IMR-90 (cell line): ENCODE results near the gene SPI1. TPM values are rescaled to one million over a fixed set of nuclear protein-coding genes. Genes with fewer than 3 reads are reported as not detected.

Experiments used
- ATAC-seq: fragments of 200-7000 bp; cut with Tn5 transposase; 2 replicates; pipeline ENCODE4 v1.9.1; 2020; ENCODE audit warnings: low read depth, mild to moderate bottlenecking, moderate library complexity
- BruUV-seq: library from RNA; stranded (reverse); fragments of 400-500 nt; replicated peaks from 2 replicates; lab custom pipeline; 2021; lab: Mats Ljungman, UMichigan
- CTCF ChIA-PET: fragments of 300-600 bp; formaldehyde crosslinking; extraction: SDS; loops from one replicate; lab custom pipeline; 2021; ENCODE audit warnings: antibody characterized with exemption; lab: Yijun Ruan, JAX
- POLR2A ChIA-PET: fragments of 300-600 bp; sonication (Branson Sonifier 250); formaldehyde crosslinking; loops from one replicate; lab custom pipeline; 2022; ENCODE audit warnings: antibody characterized with exemption; ENCODE audit not compliant: unreplicated experiment; lab: Charles Lee
- DNase-seq: peaks from one replicate; pipeline ENCODE4 v3.0.0; 2013
- H2AFZ ChIP-seq: replicated peaks from 2 replicates; pipeline ENCODE3; 2013; ENCODE audit warnings: low read length, mild to moderate bottlenecking; ENCODE audit not compliant: poor library complexity
- H2AK5ac ChIP-seq: 2 replicates; pipeline ENCODE4 v1.6.1; 2013; ENCODE audit warnings: low read depth, low read length, inconsistent platforms
- H2AK9ac ChIP-seq: replicated peaks from 2 replicates; pipeline ENCODE3; 2013; ENCODE audit warnings: mild to moderate bottlenecking, low read depth, low read length, moderate library complexity; ENCODE audit not compliant: poor library complexity
- H2BK120ac ChIP-seq: 2 replicates; pipeline ENCODE4 v1.6.1; 2013; ENCODE audit warnings: low read depth, low read length, inconsistent platforms
- H2BK15ac ChIP-seq: 3 replicates; pipeline ENCODE4 v1.6.1; 2013; ENCODE audit warnings: low read depth, low read length, inconsistent platforms
- H2BK20ac ChIP-seq: 2 replicates; pipeline ENCODE4 v1.6.1; 2013; ENCODE audit warnings: low read depth, mild to moderate bottlenecking, inconsistent platforms, low read length, moderate library complexity
- H2BK5ac ChIP-seq: 2 replicates; pipeline ENCODE4 v1.6.1; 2013; ENCODE audit warnings: mild to moderate bottlenecking, low read depth, low read length, inconsistent platforms; ENCODE audit not compliant: poor library complexity, severe bottlenecking
- H3K14ac ChIP-seq: replicated peaks from 2 replicates; pipeline ENCODE4 v1.6.1; 2013; ENCODE audit warnings: low read depth, low read length, inconsistent platforms
- H3K18ac ChIP-seq: 2 replicates; pipeline ENCODE4 v1.6.1; 2013; ENCODE audit warnings: low read depth, low read length, control low read depth
- H3K23ac ChIP-seq: 2 replicates; pipeline ENCODE4 v1.6.1; 2013; ENCODE audit warnings: low read depth, low read length, inconsistent platforms
- H3K27ac ChIP-seq: 2 replicates; pipeline ENCODE4 v1.5.1; 2013; ENCODE audit warnings: mild to moderate bottlenecking, control low read depth, low read length; ENCODE audit not compliant: insufficient read depth
- H3K27me3 ChIP-seq: 2 replicates; pipeline ENCODE4 v1.6.1; 2013; ENCODE audit warnings: low read length; ENCODE audit not compliant: control insufficient read depth, insufficient read depth
- H3K36me3 ChIP-seq: 2 replicates; pipeline ENCODE4 v1.6.1; 2013; ENCODE audit warnings: low read length, mixed read lengths; ENCODE audit not compliant: control insufficient read depth, insufficient read depth
- H3K4ac ChIP-seq: 2 replicates; pipeline ENCODE4 v1.6.1; 2013; ENCODE audit warnings: low read depth, low read length, inconsistent platforms
- H3K4me1 ChIP-seq: 2 replicates; pipeline ENCODE4 v1.6.1; 2013; ENCODE audit warnings: low read length, mixed read lengths; ENCODE audit not compliant: control insufficient read depth, insufficient read depth
- H3K4me2 ChIP-seq: 2 replicates; pipeline ENCODE4 v1.6.1; 2013; ENCODE audit warnings: low read depth, mild to moderate bottlenecking, control low read depth, low read length, moderate library complexity
- H3K4me3 ChIP-seq: 2 replicates; pipeline ENCODE4 v1.5.1; 2013; ENCODE audit warnings: low read depth, mild to moderate bottlenecking, control low read depth, low read length, moderate library complexity; ENCODE audit not compliant: insufficient read depth
- H3K56ac ChIP-seq: 2 replicates; pipeline ENCODE4 v1.6.1; 2013; ENCODE audit warnings: low read length, inconsistent platforms; ENCODE audit not compliant: insufficient read depth; ENCODE audit errors: extremely low read depth
- H3K79me1 ChIP-seq, 2 experiments: 2 replicates each; pipeline ENCODE4 v1.6.1; 2013; ENCODE audit warnings: low read length in 2 of 2, inconsistent platforms in 1 of 2, low read depth in 1 of 2
- H3K9ac ChIP-seq: 2 replicates; pipeline ENCODE4 v1.6.1; 2013; ENCODE audit warnings: low read depth, low read length, control low read depth
- H3K9me1 ChIP-seq: 2 replicates; pipeline ENCODE4 v1.6.1; 2013; ENCODE audit warnings: low read length, inconsistent platforms; ENCODE audit not compliant: insufficient read depth
- H3K9me3 ChIP-seq: 2 replicates; pipeline ENCODE4 v1.6.1; 2013; ENCODE audit warnings: low read length; ENCODE audit not compliant: control insufficient read depth, insufficient read depth
- H4K20me1 ChIP-seq: 2 replicates; pipeline ENCODE4 v1.6.1; 2013; ENCODE audit warnings: low read length, inconsistent platforms; ENCODE audit not compliant: insufficient read depth
- H4K5ac ChIP-seq: 2 replicates; pipeline ENCODE4 v1.6.1; 2013; ENCODE audit warnings: mild to moderate bottlenecking, low read depth, low read length, control low read depth
- H4K8ac ChIP-seq, 2 experiments: 2 replicates each; pipeline ENCODE4 v1.6.1; 2013; ENCODE audit warnings: low read depth in 2 of 2, low read length in 2 of 2, control low read depth in 1 of 2, inconsistent platforms in 1 of 2
- H4K91ac ChIP-seq: 2 replicates; pipeline ENCODE4 v1.6.1; 2013; ENCODE audit warnings: low read depth, low read length, inconsistent platforms; ENCODE audit not compliant: insufficient read depth
- BHLHE40 ChIP-seq: fragments of 150-350 bp; IDR thresholded peaks from 2 replicates; pipeline ENCODE4 v1.6.1; 2016; ENCODE audit warnings: mild to moderate bottlenecking, low read depth, low read length
- CTCF ChIP-seq: conservative IDR thresholded peaks from 2 replicates; pipeline ENCODE4 v1.5.1; 2012; ENCODE audit warnings: mild to moderate bottlenecking, low read depth, low read length, improper control_type of control experiment
- ELK1 ChIP-seq: fragments of 150-350 bp; IDR thresholded peaks from 2 replicates; pipeline ENCODE4 v1.6.1; 2016; ENCODE audit warnings: low read depth, mild to moderate bottlenecking, low read length, moderate library complexity, borderline replicate concordance
- MAFK ChIP-seq: IDR thresholded peaks from 2 replicates; pipeline ENCODE4 v1.6.1; 2012; ENCODE audit warnings: low read depth, low read length, improper control_type of control experiment
- MXI1 ChIP-seq: IDR thresholded peaks from 2 replicates; pipeline ENCODE4 v1.6.1; 2012; ENCODE audit warnings: low read depth, mild to moderate bottlenecking, low read length, moderate library complexity, borderline replicate concordance
- NFE2L2 ChIP-seq: fragments of 150-350 bp; IDR thresholded peaks from 2 replicates; pipeline ENCODE4 v1.6.1; 2016; ENCODE audit warnings: low read depth, mild to moderate bottlenecking, low read length
- RAD21 ChIP-seq: IDR thresholded peaks from 2 replicates; pipeline ENCODE4 v1.6.1; 2012; ENCODE audit warnings: low read length, improper control_type of control experiment
- RFX5 ChIP-seq: IDR thresholded peaks from 2 replicates; pipeline ENCODE4 v1.8.0; 2012; ENCODE audit warnings: low read depth, mild to moderate bottlenecking, low read length, moderate library complexity
- SMC3 ChIP-seq: fragments of 150-350 bp; IDR thresholded peaks from 2 replicates; pipeline ENCODE4 v1.6.1; 2016; ENCODE audit warnings: low read depth, mild to moderate bottlenecking, antibody characterized with exemption, low read length, moderate library complexity
- USF2 ChIP-seq: fragments of 150-350 bp; IDR thresholded peaks from 2 replicates; pipeline ENCODE4 v1.6.1; 2017; ENCODE audit warnings: mild to moderate bottlenecking, antibody characterized with exemption, low read length, low read depth
- WGBS, 2 experiments: methylation state at CpG; one replicate each; pipeline versions ENCODE4 v1.1.5 to v1.1.7; 2013; ENCODE audit warnings: missing lambda C conversion rate in 2 of 2; ENCODE audit not compliant: insufficient read length in 1 of 2; ENCODE audit errors: extremely low coverage in 2 of 2; 5-methylcytosine and 5-hydroxymethylcytosine counted together
- dilution Hi-C: fragments of 300-500 bp; cut with HindIII; formaldehyde crosslinking; loops from one replicate; pipeline ENCODE4 v1.14.3; 2018; ENCODE audit warnings: low sequenced_read_pairs; ENCODE audit not compliant: unreplicated experiment
- in situ Hi-C: fragments of 300-500 bp; cut with MboI; formaldehyde crosslinking; loops from 3 replicates; pipeline ENCODE4 v1.14.3; 2019; ENCODE audit warnings: low sequenced_read_pairs, inconsistent platforms, mixed read lengths
- intact Hi-C: fragments of 100-400 bp; cut with micrococcal nuclease; formaldehyde crosslinking; loops from 2 replicates; pipeline ENCODE4 v1.10.0; 2022
- polyA plus RNA-seq, 3 experiments: library from polyadenylated mRNA; depleted of rRNA; stranded (reverse); fragments of >200 nt; gene quantifications; 2 replicates each; pipeline ENCODE4 v1.2.3, GENCODE V29; 2012; ENCODE audit warnings: low replicate concordance in 1 of 3
- total RNA-seq: library from RNA; depleted of rRNA; stranded (reverse); fragments of >200 nt; gene quantifications from 2 replicates; pipeline ENCODE4 v1.2.3, GENCODE V29; 2012

Gene SPI1
- total and polyA plus RNA-seq, 2 of the 4 experiments (the other 2 are of a cell fraction): not detected

GRCh38 chr11:47369676-47370075 lies 8.7 kb downstream of the SPI1 start:
- DNase-seq (no peak), ATAC-seq (no peak)
- no peak overlapping the region for H3K4ac ChIP-seq
- H2AFZ ChIP-seq: no peak overlapping the region
- no peak overlapping the region for H4K91ac ChIP-seq
- CTCF ChIA-PET: no interaction called here
- H3K56ac ChIP-seq: no peak overlapping the region
- H2AK5ac ChIP-seq: no peak overlapping the region
- no peak overlapping the region for H3K4me3 ChIP-seq
- in situ Hi-C loops (loop anchor here (25.0 kb wide), 1 partner anchor 482 kb away; no protein-coding TSS in a partner anchor), intact Hi-C loops (no loop called here), dilution Hi-C loops (no loop called here)
- no peak overlapping the region for H3K9ac ChIP-seq
- no peaks in the 10 kb centered on the region for H3K79me1 ChIP-seq
- H3K4me1 ChIP-seq: peaks cover 5% of the 10 kb centered on the region
- H3K9me1 ChIP-seq: peaks cover 5% of the 10 kb centered on the region; the same call in 1 of the 2 replicates
- no peak overlapping the region for H3K23ac ChIP-seq
- no peak overlapping the region for H2BK5ac ChIP-seq
- H3K36me3 ChIP-seq: no peaks in the 10 kb centered on the region
- no CpG with 5 or more reads among the region's 3 CpGs for WGBS, 2 experiments
- no peak overlapping the region for H3K27ac ChIP-seq
- POLR2A ChIA-PET: no interaction called here
- H4K8ac ChIP-seq: no peak overlapping the region
- H3K27me3 ChIP-seq: peaks cover 12% of the 10 kb centered on the region
- no peak overlapping the region for H2BK120ac ChIP-seq
- H3K4me2 ChIP-seq: no peak overlapping the region
- no peaks in the 10 kb centered on the region for H4K20me1 ChIP-seq
- H2BK20ac ChIP-seq: no peak overlapping the region
- no peaks in the 10 kb centered on the region for H3K9me3 ChIP-seq
- TF ChIP-seq MAFK: no peak
- TF ChIP-seq NFE2L2: no peak
- no peak for TF ChIP-seq CTCF
- no peak for TF ChIP-seq USF2
- TF ChIP-seq MXI1: no peak
- TF ChIP-seq RAD21: no peak
- TF ChIP-seq RFX5: no peak
- no peak for TF ChIP-seq ELK1
- no peak for TF ChIP-seq BHLHE40
- no peak for TF ChIP-seq SMC3
- no TSS peak for BruUV-seq
- no peak overlapping the region for H3K14ac ChIP-seq
- no peak overlapping the region for H2BK15ac ChIP-seq
- no peak overlapping the region for H3K18ac ChIP-seq
- no peak overlapping the region for H2AK9ac ChIP-seq
- H4K5ac ChIP-seq: no peak overlapping the region
